ENCODE data around the gene ZFAND3. TPM values are rescaled to one million over a fixed set of nuclear protein-coding genes. Genes with fewer than 3 reads are reported as not detected.

ZFAND3 gene
- total and polyA plus RNA-seq, 10 of the 15 experiments (the other 5 are each of a cell fraction or from before 2014, with no cell fraction given), result 0.90 to 34.4 (median 16.3) TPM

DNA sequence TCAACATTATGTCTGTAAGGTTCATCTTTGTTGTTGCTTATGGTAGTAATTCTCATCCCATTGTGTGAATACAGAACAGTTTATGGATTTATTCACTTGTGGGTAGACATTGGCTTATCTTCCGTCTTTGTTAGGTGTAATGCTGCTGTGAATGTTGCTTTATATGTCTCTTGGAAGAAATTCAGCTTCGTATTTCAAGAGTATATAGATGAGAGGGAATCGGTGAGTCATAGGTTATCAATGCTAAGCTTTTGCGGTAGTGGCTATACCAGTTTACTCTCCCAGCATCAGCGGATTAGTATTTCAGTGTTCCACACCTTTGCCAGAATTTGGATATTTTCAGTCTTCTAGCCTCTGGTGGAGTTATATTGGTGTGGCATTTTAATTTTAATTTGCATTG lies 77.8 kb downstream of the ZFAND3 start (continued):
- TF ChIP-seq KLF5 (IDR thresholded peaks at IDR 0.05; ENCODE audit: partially characterized antibody) (no peak), ZBED1 (IDR thresholded peaks at IDR 0.05; ENCODE audit: borderline replicate concordance) (no peak), NR2F1 (conservative IDR thresholded peaks at IDR 0.05) (no peak), MEF2B (IDR thresholded peaks at IDR 0.05; ENCODE audit: partially characterized antibody, poor library complexity, severe bottlenecking) (no peak), RFX5 (IDR thresholded peaks at IDR 0.05; ENCODE audit: low read depth, low read length) (no peak)
- TF ChIP-seq, protein P1, sequence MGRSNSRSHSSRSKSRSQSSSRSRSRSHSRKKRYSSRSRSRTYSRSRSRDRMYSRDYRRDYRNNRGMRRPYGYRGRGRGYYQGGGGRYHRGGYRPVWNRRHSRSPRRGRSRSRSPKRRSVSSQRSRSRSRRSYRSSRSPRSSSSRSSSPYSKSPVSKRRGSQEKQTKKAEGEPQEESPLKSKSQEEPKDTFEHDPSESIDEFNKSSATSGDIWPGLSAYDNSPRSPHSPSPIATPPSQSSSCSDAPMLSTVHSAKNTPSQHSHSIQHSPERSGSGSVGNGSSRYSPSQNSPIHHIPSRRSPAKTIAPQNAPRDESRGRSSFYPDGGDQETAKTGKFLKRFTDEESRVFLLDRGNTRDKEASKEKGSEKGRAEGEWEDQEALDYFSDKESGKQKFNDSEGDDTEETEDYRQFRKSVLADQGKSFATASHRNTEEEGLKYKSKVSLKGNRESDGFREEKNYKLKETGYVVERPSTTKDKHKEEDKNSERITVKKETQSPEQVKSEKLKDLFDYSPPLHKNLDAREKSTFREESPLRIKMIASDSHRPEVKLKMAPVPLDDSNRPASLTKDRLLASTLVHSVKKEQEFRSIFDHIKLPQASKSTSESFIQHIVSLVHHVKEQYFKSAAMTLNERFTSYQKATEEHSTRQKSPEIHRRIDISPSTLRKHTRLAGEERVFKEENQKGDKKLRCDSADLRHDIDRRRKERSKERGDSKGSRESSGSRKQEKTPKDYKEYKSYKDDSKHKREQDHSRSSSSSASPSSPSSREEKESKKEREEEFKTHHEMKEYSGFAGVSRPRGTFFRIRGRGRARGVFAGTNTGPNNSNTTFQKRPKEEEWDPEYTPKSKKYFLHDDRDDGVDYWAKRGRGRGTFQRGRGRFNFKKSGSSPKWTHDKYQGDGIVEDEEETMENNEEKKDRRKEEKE (IDR thresholded peaks at IDR 0.05), result no peak

DNA sequence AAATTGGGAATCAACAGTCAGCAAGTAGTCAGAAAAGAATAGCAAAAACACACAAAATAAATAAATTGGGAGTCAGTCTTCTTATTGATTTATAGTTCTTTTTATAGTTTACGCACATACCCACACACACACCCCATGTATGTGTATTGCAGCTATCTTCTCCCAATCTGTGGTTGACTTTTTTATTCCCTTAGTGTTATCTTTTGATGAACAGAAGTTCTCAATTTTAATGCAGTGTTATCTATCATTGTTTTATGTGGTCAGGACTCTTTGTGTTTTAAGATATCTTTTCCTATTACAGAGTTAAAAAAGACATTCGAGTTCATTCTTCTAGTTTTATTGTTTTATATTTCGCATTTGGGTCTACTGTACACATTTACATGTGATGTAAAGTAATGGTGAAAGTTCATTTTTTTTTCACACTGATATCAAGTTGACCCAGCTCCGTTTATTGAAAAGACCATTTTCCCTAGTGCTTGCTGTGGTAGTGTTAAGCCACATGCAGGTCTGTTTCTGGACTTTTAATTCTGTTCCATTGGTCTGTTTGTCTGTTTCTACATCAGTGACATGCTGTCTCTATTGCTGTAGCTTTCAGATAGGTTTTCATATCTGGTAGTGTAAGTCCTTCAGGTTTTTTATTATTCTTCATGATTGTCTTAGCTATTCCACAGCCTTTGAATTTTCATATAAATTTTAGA lies 78.4 kb downstream of the ZFAND3 start:
- ATAC-seq (no peak), FAIRE-seq (no peak), DNase-seq (ENCODE audit: low read depth, low spot score) (no peak)
- in situ Hi-C loops (cut with MboI), result no loop called here
- RAD21 ChIA-PET (ENCODE audit: unreplicated experiment), result interaction anchor here (0.6 kb wide), 1 partner anchor 129 kb away, joined by 3 read pairs; no protein-coding TSS in a partner anchor
- Histone ChIP-seq H2AFZ (ENCODE audit: control insufficient read depth, low read depth, low read length) (no peak overlapping the region), H3K4me3 (no peak overlapping the region), H3K27ac (ENCODE audit: control insufficient read depth, insufficient read depth) (no peak overlapping the region), H3K4me1 (ENCODE audit: control insufficient read depth, insufficient read depth, low read length) (peaks cover 10% of the 10 kb centered on the region), H3K9ac (ENCODE audit: control insufficient read depth, insufficient read depth, low read length) (no peak overlapping the region), H3K36me3 (ENCODE audit: control insufficient read depth in 2 of 2, insufficient read depth in 2 of 2, low read length in 1 of 2) (no peaks in the 10 kb centered on the region; a peak in 1 of 4 replicates), H4K20me1 (ENCODE audit: control insufficient read depth, insufficient read depth) (no peaks in the 10 kb centered on the region; the same call in 1 of the 2 replicates), H3K27me3 (replicated peaks in 1 of 2; ENCODE audit: control insufficient read depth in 2 of 2, insufficient read depth in 2 of 2, low read length in 1 of 2) (no peaks in the 10 kb centered on the region), H3K79me2 (ENCODE audit: control insufficient read depth, insufficient read depth, low read length) (peaks cover 37% of the 10 kb centered on the region), H3K4me2 (ENCODE audit: control insufficient read depth, insufficient read depth) (no peak overlapping the region), H3K9me3 (replicated peaks; ENCODE audit: control insufficient read depth, insufficient read depth, low read length) (peaks cover 1% of the 10 kb centered on the region; the same call in 2 of the 3 replicates)
- SMC1A ChIA-PET (ENCODE audit: uncharacterized antibody, unreplicated experiment), result interaction anchor here (0.8 to 1.0 kb wide), 3 partner anchors 8 to 67 kb away, joined by 3 to 4 read pairs (median 4); no protein-coding TSS in a partner anchor
- TF ChIP-seq POU2F2 (IDR thresholded peaks at IDR 0.05; ENCODE audit: borderline replicate concordance, low read depth, low read length) (no peak), PAX8 (IDR thresholded peaks at IDR 0.05) (no peak), SRF (IDR thresholded peaks at IDR 0.05; ENCODE audit: low read depth in 2 of 2, low read length in 2 of 2) (no peak), MTA2 (IDR thresholded peaks at IDR 0.05; ENCODE audit: low read depth) (no peak), RBBP5 (conservative IDR thresholded peaks at IDR 0.05) (no peak), TARDBP (IDR thresholded peaks at IDR 0.05; ENCODE audit: borderline replicate concordance) (no peak), ZBED1 (IDR thresholded peaks at IDR 0.05; ENCODE audit: borderline replicate concordance) (no peak)
- TF ChIP-seq, protein P2, sequence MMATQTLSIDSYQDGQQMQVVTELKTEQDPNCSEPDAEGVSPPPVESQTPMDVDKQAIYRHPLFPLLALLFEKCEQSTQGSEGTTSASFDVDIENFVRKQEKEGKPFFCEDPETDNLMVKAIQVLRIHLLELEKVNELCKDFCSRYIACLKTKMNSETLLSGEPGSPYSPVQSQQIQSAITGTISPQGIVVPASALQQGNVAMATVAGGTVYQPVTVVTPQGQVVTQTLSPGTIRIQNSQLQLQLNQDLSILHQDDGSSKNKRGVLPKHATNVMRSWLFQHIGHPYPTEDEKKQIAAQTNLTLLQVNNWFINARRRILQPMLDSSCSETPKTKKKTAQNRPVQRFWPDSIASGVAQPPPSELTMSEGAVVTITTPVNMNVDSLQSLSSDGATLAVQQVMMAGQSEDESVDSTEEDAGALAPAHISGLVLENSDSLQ (IDR thresholded peaks at IDR 0.05), result no peak
- TF ChIP-seq, protein P3, sequence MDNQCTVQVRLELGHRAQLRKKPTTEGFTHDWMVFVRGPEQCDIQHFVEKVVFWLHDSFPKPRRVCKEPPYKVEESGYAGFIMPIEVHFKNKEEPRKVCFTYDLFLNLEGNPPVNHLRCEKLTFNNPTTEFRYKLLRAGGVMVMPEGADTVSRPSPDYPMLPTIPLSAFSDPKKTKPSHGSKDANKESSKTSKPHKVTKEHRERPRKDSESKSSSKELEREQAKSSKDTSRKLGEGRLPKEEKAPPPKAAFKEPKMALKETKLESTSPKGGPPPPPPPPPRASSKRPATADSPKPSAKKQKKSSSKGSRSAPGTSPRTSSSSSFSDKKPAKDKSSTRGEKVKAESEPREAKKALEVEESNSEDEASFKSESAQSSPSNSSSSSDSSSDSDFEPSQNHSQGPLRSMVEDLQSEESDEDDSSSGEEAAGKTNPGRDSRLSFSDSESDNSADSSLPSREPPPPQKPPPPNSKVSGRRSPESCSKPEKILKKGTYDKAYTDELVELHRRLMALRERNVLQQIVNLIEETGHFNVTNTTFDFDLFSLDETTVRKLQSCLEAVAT (IDR thresholded peaks at IDR 0.05), result no peak
- CTCF ChIA-PET, result no interaction called here
- no TSS peak for BruUV-seq (replicated peaks)
- POLR2A ChIA-PET, result no interaction called here
- intact Hi-C loops (cut with micrococcal nuclease; ENCODE audit: unreplicated experiment), result no loop called here
- 97% methylated on average over 4 of the region's 4 CpGs for WGBS (ENCODE audit: insufficient coverage, insufficient replicate concordance, low lambda C conversion rate, missing lambda C conversion rate)
